HG02588 (cell line): Measurements from ENCODE around the gene IL6ST.
"Not testable (repeated sequence)": the region's sequence is repeated elsewhere in the genome, so short reads cannot be mapped to it uniquely, and the experiment has no call there.

Experiments used
- ATAC-seq: cut with Tn5 transposase; IDR thresholded peaks from one replicate; pipeline ENCODE4 v1.9.1; 2021; ENCODE audit warnings: mild to moderate bottlenecking, moderate library complexity; ENCODE audit not compliant: unreplicated experiment

IL6ST gene

DNA sequence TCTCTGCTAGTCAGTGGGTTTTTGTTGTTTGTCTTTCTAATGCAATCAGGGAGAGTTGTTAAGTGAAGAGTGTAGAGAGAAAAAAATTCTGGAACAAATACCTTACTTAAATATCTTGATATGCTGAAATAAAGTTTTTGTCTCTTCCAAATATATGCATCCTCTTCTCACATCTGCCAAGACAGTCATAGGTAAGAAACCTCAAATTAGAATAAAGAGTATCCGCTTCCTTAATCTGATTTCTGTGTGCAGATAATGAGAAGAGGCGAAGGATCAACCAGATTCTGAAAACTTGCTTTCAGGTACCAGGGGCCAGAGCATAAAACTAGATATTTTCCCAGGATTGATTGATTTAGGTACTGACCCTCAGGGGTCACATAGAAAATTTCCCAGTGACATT, 11.3 kb upstream of the IL6ST start:
- ATAC-seq: no peak

DNA sequence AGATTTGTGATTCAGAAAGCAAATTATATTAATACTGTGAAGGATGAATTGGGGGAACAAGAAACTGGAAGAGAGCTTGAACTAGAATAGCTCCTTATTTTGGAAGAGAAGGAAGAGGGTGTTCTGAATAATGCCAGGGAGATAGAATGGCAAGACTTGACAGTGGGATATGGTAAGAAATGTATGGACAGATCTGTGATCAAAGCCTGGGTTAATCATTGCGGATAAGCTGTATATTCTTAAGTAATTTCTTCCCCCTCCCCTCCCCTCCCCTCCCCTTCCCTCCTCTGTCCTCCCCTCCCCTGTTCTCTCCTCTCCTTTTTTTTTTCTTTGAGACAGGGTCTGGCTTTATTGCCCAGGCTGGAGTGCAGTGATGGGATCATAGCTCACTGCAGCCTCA, 10.1 kb upstream of the IL6ST start:
- no peak for ATAC-seq

DNA sequence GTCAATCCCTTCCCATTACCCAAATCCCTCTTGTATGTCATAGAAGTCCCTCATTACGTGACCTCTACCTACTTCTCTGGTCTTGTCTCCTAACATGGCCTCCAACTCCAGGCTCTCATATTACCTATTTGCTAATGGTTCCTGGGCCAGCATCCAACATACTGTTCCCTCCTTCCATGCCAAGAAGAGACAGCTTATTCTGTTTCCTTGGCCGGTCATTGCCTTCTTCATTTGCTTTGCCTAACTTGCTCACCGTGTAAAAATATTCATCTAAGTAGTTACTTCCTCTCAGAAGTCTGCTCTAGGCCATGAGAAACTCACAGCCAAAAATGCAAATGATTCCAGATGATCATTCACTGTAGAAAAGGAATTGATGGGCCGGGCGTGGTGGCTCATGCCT, 8.9 kb upstream of the IL6ST start:
- no peak for ATAC-seq

DNA sequence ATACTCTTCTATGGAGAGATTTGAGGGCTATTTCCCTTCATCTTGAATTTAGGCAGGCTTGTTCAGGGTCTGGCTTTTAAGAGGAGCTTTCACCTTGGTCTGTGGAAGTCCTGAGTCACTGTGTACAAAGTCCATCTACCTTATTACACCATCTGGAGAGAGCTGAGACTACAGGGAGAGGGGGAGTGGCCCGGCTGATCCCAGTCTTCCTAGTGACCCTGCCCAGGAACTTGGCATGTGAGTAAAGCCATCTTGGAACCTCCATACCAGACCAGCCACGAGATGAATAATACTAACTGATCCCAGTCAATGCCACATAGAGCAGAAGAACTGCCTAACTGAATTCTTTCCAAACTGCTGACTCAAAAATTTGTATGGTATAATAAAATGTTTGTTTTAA, 8.4 kb upstream of the IL6ST start:
- ATAC-seq: no peak

DNA sequence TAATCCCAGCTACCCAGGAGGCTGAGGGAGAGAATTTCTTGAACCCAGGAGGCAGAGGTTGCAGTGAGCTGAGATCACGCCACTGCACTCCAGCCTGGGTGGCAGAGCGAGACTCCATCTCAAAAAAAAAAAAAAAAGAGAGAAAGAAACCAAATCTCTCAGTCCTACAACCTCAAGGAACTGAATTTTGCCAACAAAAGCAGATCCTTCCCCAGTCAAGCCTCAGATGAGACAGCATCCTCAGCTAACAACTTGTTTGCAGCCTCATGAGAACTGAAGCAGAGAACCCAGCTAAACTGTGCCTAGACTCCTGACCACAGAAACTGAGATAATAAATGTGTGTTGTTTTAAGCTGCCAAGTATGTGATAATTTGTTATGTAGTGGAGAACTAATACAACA, 7.5 kb upstream of the IL6ST start:
- no peak for ATAC-seq

DNA sequence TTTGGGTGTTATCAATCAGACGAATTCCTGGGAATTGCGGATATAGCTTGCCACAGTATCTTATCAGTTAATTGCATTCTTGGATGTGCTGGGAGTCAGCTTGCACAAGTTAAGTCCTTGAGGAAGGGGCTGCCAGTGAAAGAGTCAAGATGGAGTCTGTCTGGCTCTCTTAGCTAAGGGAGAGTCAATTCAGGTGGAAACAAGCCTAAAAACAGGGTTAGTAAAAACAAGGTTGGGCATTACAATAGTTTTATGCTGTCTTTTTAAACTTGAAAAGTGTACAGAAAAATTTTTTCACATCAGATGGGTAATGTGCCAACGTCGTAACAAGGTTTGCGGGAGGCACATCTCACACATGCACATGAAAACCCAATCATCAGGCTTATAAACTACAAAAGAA, 5.5 kb upstream of the IL6ST start:
- ATAC-seq: not testable (repeated sequence)

DNA sequence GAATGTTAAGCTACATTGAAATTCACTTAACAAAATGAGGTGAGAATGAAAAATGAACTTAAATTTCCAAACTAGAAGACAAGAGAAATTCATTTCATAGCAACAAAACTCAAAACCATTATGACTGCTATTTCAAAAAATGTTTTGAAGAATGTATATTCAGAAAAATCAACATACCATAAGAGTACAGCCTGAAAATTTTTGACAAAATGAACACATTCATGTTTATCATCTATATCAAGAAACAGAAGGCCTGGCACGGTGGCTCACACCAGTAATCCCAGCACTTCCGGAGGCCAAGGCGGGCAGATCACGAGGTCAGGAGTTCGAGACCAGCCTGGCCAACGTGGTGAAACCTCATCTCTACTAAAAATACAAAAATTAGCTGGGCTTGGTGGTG, 4.2 kb upstream of the IL6ST start:
- no peak for ATAC-seq

DNA sequence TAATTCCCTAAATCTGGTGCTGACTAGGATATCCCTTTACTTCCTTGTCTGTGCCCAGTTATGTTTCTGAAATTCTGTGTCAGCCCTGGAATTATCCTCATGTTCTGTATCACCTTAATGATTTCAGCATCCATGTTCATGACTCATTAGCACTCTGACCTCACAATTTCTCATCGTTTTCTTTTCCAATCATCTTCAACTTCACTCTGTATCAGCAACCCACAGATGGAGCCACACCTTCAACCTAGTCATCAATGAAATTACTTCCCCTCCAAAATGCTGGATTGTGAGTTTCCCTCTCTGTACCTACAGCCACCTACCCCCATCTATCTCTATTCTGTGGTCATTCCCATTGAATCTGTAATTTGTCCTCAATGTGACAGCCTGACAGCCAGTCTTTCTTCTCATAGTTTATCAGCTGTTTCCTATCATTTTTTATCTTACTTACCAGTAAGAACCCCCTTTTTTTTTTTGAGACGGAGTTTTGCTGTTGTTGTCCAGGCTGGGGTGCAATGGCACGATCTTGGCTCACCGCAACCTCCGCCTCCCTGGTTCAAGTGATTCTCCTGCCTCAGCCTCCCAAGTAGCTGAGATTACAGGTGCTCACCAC, 3.1 kb upstream of the IL6ST start:
- ATAC-seq: no peak

DNA sequence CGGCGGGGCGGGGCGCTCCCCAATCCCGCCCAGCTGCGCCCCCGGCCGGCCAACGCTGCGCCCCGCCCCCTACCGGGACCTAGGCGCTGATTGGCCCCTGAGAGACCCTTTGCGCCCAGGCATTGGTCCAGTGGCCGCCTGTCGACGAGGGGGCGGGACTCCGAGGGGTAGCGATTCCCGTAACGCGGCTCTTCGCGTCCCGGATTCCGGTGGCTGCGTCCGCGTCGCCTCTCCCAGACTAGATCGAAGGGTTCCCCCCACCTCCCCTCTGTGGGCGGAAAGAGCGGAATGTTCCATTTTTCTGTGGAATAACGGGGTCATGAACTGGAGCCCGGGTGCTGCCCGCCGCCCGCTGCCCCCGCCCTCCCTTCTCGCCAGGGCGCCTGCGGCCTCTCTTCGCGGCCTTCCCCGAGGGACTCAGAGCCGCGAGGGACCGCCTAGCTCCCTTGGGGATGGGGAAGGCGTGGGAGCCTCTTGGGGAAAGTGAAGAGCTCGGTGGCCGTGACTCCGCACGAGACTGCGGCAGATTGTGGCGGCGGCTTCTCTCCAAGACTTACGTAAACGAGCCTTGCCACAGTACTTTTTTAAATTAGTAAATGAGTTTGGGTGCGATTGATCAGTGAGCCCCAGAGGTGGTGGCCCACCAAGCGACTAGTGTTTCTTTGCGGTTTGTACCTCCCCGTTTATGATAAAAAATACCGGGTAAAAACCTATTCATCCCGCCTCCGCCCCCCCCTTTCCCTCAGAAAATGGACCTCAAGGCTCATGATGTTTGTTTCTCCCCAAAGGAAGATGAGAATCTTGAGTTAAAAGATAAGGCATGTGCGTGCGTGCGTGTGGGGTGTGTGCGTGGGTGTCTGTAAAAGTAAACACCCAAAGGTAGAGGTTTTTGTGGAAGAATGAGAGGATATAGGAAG, 493 bp upstream of the IL6ST start:
- ATAC-seq: peak; percentile 94

DNA sequence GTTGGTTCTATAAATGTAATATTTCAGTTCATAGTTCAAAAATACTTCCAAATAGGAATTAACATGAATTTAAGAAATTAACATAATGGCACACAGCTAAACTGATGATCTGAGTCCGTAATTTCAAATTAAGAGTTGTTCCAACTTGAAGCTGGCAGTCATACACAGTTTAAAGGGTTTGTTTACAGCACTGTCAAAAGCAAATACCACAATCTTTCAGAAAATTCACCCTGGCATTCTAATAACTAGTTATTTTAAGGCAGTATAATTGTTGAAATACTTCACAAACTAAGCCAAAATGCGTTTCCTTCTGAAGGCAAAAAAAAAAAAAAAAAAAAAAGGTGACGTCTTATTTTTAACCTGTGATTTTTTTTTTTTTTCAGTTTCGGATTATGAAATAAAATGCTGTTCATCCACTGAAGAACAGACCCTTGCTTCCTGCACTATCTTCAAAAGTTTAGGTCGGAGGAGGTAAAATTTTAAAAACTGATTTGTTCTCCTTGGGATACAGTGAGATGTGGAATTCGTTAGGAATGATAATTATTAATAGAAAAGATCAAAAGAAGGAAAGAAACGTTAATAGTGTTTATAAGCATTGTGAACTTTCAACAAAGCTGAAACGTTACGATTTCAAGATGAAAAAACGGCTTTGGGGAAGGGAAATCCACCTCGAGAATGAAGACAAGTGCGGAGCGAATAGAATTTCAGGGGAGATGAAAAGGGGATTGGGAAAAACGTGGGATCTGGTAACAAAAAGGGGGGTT, 850 bp downstream of the IL6ST start:
- no peak for ATAC-seq

DNA sequence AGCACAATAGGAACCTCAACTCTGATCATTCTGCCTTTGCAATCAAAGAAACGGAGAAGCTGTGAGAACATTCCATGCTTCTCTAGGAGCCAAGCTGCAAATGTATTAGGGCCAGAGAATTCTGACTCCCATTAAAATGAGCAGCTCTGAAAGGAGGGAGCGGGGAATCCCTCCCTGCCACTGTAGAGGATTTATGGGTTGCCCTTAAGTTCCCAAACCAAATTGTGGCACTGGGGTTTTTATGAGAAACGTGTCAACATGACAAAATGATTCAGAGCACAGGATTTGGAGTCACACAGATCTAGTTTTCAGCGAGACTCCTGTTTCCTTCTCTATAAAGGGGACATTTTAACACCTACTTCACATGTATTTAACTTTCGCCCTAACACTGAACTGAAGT, 1.8 kb downstream of the IL6ST start:
- no peak for ATAC-seq

DNA sequence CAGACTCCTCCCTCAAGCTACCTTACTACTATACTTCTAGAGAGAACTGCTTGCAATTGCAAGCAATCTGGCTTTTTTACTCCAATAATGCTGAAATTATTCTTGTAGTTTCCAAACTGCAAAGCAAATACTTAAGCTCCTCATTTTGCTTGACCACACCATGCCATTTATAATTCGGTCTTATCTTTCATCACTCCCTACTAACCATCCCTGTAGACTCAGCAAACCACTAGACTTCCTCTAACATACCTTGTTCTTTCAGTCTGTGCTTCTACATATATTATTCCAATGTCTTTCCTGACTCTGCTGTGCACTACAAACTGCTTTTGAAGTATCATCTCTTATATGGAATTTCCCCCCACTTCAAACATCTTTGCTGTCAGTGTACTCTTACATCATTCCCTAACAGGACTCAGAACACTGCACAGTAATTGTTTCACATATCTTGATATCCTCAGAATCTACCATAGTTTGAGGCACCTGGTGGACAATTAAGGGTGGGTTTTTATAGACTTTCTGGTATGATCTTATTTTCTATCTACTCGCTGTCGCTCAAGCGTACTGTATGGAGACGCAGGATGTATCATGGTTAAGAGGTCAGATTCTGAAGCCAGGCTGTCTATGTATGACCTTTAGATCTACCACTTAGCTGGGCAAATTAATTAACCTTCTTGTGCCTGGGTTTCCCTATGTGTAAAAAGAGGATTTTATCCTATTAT, 2.8 kb downstream of the IL6ST start:
- no peak for ATAC-seq

DNA sequence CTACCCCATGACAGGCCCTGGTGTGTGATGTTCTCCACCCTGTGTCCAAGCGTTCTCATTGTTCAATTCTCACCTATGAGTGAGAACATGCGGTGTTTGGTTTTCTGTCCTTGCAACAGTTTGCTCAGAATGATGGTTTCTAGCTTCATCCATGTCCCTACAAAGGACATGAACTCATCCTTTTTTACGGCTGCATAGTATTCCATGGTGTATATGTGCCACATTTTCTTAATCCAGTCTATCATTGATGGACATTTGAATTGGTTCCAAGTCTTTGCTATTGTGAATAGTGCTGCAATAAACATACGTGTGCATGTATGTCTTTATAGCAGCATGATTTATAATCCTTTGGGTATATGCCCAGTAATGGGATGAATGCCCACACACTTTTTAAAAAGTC, 3.9 kb downstream of the IL6ST start:
- ATAC-seq: not testable (repeated sequence)

DNA sequence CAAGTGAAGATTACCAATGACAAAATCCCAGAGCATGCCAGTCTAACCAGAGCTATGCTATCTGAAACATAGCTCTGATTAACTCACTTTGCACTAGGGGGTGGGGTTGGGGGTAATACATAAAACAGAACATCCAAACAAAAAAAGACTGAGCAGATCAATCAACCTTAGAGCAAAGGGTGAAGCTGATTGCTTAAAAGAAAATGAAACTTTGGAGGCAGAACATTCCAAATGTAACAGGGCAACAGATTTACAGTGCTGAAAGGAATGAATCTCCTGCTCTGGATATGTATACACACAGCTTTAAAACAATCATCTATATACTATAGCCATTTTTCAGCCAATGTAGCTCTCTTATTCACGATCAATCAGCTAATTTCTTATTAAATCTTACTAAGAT, 4.9 kb downstream of the IL6ST start:
- ATAC-seq: no peak

DNA sequence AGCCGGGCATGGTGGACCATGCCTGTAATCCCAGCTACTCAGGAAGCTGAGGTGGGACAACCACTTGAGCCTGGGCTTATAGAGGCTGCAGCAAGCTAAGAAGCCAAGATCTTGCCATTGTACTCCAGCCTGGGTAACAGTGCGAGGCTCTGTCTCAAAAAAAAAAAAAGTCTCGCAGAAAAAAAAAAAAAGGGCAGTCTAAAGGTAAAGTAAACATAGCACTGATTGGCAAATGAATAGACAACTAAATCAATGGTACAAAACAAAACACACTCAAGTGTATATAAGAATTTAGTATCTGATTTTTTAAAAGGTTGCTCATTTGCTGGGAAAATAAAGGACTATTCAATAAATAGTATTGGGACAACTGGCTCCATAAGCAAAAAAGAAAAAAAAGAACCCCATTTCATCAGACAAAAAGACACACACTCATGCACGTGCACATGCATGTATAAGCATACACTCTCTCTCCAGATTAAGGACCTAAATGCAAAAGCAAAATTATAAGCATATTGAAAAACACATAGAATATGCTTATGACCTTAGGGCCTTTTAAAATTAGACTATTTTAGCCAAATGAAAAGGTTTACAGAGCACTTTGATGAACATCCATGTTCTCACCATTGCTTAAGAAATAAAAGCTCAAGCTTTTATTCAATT, 5.7 kb downstream of the IL6ST start:
- ATAC-seq: no peak

DNA sequence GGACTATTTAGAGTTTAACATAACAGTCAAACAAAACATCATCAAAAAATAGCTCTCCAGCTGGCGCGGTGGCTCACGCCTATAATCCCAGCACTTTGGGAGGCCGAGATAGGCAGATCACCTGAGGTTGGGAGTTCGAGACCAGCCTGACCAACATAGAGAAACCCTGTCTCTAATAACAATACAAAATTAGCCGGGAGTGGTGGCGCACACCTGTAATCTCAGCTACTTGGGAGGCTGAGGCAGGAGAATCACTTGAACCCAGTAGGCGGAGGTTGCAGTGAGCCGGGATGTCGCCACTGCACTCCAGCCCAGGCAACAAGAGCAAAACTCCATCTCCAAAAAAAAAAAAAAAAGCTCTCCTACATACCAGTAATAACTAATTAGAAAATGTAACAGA, 6.3 kb downstream of the IL6ST start:
- not testable (repeated sequence) for ATAC-seq

DNA sequence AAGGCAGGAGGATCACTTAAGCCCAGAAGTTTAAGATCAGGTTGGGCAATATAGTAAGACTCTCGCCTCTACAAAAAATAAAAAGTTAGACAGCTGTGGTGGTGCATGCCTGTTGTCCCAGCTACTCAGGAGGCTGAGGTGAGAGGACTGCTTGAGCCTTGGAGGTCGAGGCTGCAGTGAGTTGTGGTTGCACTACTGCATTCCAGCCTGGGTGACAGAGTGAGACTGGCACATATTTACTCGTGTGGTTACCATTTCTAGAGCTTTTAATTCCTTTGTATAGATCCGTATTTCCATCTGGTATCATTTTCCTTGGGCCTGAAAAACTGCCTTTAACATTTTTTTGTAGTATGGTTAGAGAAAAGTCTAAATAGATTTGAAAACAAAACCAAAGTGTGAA, 7.8 kb downstream of the IL6ST start:
- ATAC-seq: no peak

DNA sequence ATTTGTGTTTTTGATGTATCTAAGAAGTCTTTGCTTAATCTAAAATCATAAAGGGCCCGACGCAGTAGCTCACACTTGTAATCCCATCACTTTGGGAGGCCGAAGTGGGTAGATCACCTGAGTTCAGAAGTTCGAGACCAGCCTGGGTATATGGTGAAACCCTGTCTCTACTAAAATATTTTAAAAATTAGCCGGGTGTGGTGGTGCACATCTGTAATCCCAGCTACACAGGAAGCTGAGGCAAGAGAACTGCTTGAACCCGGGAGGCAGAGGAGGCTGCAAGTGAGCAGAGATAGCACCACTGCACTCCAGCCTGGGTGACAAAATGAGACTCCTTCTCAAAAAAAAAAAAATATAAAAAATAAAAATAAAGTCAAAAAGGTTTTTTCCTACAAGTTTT, 9.6 kb downstream of the IL6ST start:
- ATAC-seq: no peak

DNA sequence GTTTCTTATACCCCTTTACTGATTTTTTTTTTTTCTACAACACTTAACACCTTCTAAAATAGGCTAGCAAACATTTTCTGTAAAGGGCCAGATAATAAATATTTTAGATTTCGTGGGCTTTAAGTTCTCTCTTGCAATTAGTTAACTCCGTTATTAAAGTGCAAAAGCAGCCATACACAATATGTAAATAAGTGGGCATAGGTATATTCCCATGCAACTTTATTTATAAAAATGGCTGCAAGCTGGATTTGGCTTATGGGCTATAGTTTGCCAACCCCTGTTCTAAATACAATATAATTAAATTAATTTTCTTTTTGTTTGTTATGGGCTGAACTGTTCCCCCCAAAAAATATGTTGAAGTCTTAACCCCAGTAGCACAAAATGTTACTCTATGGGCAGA, 10.8 kb downstream of the IL6ST start:
- no peak for ATAC-seq

DNA sequence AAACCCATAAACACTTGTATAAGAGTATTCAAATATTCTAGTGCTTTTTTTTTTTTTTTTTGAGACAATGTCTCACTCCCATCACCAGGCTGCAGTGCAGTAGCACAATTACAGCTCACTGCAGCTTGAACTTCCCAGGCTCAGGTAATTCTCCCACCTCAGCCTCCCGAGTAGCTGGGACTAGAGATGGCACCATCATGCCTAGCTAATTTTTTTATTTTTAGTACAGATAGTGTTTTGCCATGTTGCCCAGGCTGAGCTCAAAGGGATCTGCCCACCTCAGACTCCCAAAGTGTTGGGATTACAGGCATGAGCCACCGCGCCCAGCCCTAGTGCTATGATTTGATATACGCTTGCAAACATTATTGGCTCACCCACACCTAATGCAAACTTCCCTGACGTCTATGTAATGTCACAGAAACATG, 11.8 kb downstream of the IL6ST start:
- no peak for ATAC-seq

DNA sequence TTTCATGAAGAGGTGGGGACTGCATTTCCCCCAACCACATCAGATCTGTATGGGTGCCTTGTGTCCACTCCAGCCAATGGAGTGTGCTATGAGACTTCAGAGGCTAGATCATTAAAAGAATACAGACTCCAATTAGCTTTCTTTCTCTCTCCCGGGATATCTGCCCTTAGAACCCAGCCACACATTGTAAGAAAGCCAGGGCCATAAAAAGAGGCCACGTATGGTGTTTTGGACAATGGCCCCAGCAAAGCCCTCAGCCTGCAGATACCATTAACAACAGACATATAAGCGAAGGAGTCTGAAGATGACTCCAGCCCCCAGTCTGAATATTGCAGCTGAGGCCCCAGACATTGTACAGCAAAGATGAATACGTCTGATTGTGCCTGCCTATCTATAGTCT, 21.5 kb downstream of the IL6ST start:
- no peak for ATAC-seq
